Urothelium cell line (cell line): Measurements from ENCODE around the gene CD177.
"Not testable (repeated sequence)": the region's sequence is repeated elsewhere in the genome, so short reads cannot be mapped to it uniquely, and the experiment has no call there.

ENCODE experiments used
- DNase-seq: peaks from one replicate; pipeline ENCODE4 v3.0.0; 2011; ENCODE audit warnings: low spot score, mixed read lengths
- FAIRE-seq: peaks from 2 replicates; lab custom pipeline; 2011; peaks lifted over from hg19 to GRCh38; lab: Jason Lieb, UNC

The CD177 gene

GRCh38 chr19:43331435-43332010 is 22.0 kb upstream of the CD177 start:
- FAIRE-seq (peak; percentile 78), DNase-seq (no peak)

GRCh38 chr19:43332058-43332922 is 21.2 kb upstream of the CD177 start:
- no peak for DNase-seq
- no peak for FAIRE-seq

- FAIRE-seq, DNase-seq: not testable (repeated sequence)
Measured at GRCh38 chr19:43336508-43336907, 17.0 kb upstream of the CD177 start.

- FAIRE-seq: no peak
Measured at GRCh38 chr19:43337737-43338136, 15.7 kb upstream of the CD177 start.

GRCh38 chr19:43338530-43338929 is 15.0 kb upstream of the CD177 start:
- FAIRE-seq (no peak), DNase-seq (no peak)

More at GRCh38 chr19:43337737-43338136, 15.7 kb upstream of the CD177 start:
- no peak for DNase-seq

- not testable (repeated sequence) for FAIRE-seq, DNase-seq
Measured at GRCh38 chr19:43339243-43339930, 14.1 kb upstream of the CD177 start.

GRCh38 chr19:43340101-43340500 is 13.4 kb upstream of the CD177 start:
- not testable (repeated sequence) for DNase-seq, FAIRE-seq

- FAIRE-seq, DNase-seq: not testable (repeated sequence)
Measured at GRCh38 chr19:43341098-43341497, 12.4 kb upstream of the CD177 start.

GRCh38 chr19:43342104-43342503 is 11.4 kb upstream of the CD177 start:
- not testable (repeated sequence) for FAIRE-seq, DNase-seq

GRCh38 chr19:43344347-43344925 is 9.1 kb upstream of the CD177 start:
- not testable (repeated sequence) for DNase-seq

GRCh38 chr19:43349813-43350212 is 3.7 kb upstream of the CD177 start:
- FAIRE-seq: not testable (repeated sequence)

More at GRCh38 chr19:43344347-43344925, 9.1 kb upstream of the CD177 start:
- FAIRE-seq: not testable (repeated sequence)

GRCh38 chr19:43351998-43352746 is 1.3 kb upstream of the CD177 start:
- DNase-seq (no peak), FAIRE-seq (no peak)

More at GRCh38 chr19:43349813-43350212, 3.7 kb upstream of the CD177 start:
- not testable (repeated sequence) for DNase-seq

- no peak for DNase-seq
- FAIRE-seq: no peak
Measured at GRCh38 chr19:43354305-43354627, 780 bp downstream of the CD177 start.

GRCh38 chr19:43356749-43357148 is 3.3 kb downstream of the CD177 start:
- DNase-seq, FAIRE-seq: not testable (repeated sequence)

GRCh38 chr19:43362179-43362578 is 8.7 kb downstream of the CD177 start:
- DNase-seq (no peak), FAIRE-seq (no peak)

GRCh38 chr19:43362745-43363144 is 9.3 kb downstream of the CD177 start:
- FAIRE-seq: peak; percentile 87

GRCh38 chr19:43365677-43366076 is 12.2 kb downstream of the CD177 start:
- FAIRE-seq, DNase-seq: not testable (repeated sequence)

More at GRCh38 chr19:43362745-43363144, 9.3 kb downstream of the CD177 start:
- no peak for DNase-seq

- FAIRE-seq (no peak), DNase-seq (no peak)
Measured at GRCh38 chr19:43367822-43368221, 14.3 kb downstream of the CD177 start.

- DNase-seq: not testable (repeated sequence)
- FAIRE-seq: peak; percentile 91
Measured at GRCh38 chr19:43368897-43369296, 15.4 kb downstream of the CD177 start.

- FAIRE-seq: no peak
- DNase-seq: no peak
Measured at GRCh38 chr19:43371909-43372308, 18.4 kb downstream of the CD177 start.
